Measurements from ENCODE around the gene DCUN1D4.

The DCUN1D4 gene

GRCh38 chr4:51862199-51862598 lies 19.2 kb downstream of the DCUN1D4 start:
- no peak overlapping the region for H3K27ac ChIP-seq
- no peak overlapping the region for H3K4me3 ChIP-seq
- H3K9me3 ChIP-seq (replicated peaks in 1 of 11): peaks cover 0 to 8% (median 6%) of the 10 kb centered on the region in 11 experiments; a peak in 11 of 22 replicates
- H3K4me2 ChIP-seq: no peak overlapping the region
- H3K36me3 ChIP-seq: peaks cover 49 to 76% (median 59%) of the 10 kb centered on the region in 11 experiments
- no peaks in the 10 kb centered on the region for H3K27me3 ChIP-seq
- no peak overlapping the region for H3K9ac ChIP-seq
- H3K4me1 ChIP-seq: peaks cover 0 to 35% (median 2%) of the 10 kb centered on the region in 10 experiments; a peak in 8 of 20 replicates
- H4K20me1 ChIP-seq: peaks cover 16 to 62% (median 48%) of the 10 kb centered on the region in 11 experiments; a peak in 20 of 22 replicates
- no peak for TF ChIP-seq Cebpa-rat (IDR thresholded peaks at IDR 0.05)

- H3K4me1 ChIP-seq: peaks cover 0 to 30% (median 2%) of the 10 kb centered on the region in 10 experiments; a peak in 8 of 20 replicates
- peaks cover 49 to 76% (median 62%) of the 10 kb centered on the region in 11 experiments for H3K36me3 ChIP-seq
- no peak overlapping the region for H3K9ac ChIP-seq
- H3K9me3 ChIP-seq (replicated peaks in 1 of 11): peaks cover 0 to 12% (median 7%) of the 10 kb centered on the region in 11 experiments; a peak in 11 of 22 replicates
- no peak overlapping the region for H3K27ac ChIP-seq
- peaks cover 16 to 57% (median 44%) of the 10 kb centered on the region in 11 experiments; a peak in 20 of 22 replicates for H4K20me1 ChIP-seq
- TF ChIP-seq Cebpa-rat (IDR thresholded peaks at IDR 0.05): no peak
- no peak overlapping the region for H3K4me2 ChIP-seq
- no peak overlapping the region for H3K4me3 ChIP-seq
- H3K27me3 ChIP-seq: no peaks in the 10 kb centered on the region
Observed at GRCh38 chr4:51862781-51863180, 19.8 kb downstream of the DCUN1D4 start.

DNA sequence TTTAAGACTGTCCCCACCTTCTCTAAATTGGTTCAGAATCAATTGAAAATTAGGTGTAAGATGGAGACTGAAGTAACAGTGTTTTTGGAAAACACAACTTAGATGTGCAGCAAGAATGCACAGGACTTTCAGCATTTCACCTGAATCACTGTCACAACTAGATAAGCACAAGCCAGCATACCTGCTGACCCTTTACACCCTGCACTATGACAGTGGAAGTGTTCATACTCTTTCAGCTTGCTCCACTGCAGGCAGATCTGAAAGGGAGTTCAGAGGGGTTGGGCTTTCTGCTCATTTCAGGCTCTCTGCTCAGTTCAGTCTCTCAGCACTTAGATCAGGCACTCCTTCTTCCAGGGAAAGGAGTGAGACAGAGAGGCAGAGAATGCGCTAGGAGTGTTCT lies 22.8 kb downstream of the DCUN1D4 start:
- no peak for TF ChIP-seq Cebpa-rat (IDR thresholded peaks at IDR 0.05)
- peaks cover 5 to 33% (median 20%) of the 10 kb centered on the region in 11 experiments; a peak in 20 of 22 replicates for H4K20me1 ChIP-seq
- H3K4me1 ChIP-seq: 0 out of 20 replicates have a peak, but pooled peaks cover 0 to under 1% (median 0%) of the 10 kb centered on the region in 10 experiments
- H3K4me3 ChIP-seq: no peak overlapping the region
- no peak overlapping the region for H3K9ac ChIP-seq
- peaks cover 0 to 12% (median 7%) of the 10 kb centered on the region in 11 experiments; a peak in 11 of 22 replicates for H3K9me3 ChIP-seq (replicated peaks in 1 of 11)
- H3K36me3 ChIP-seq: peaks cover 59 to 88% (median 66%) of the 10 kb centered on the region in 11 experiments
- no peaks in the 10 kb centered on the region for H3K27me3 ChIP-seq
- no peak overlapping the region for H3K27ac ChIP-seq
- no peak overlapping the region for H3K4me2 ChIP-seq

DNA sequence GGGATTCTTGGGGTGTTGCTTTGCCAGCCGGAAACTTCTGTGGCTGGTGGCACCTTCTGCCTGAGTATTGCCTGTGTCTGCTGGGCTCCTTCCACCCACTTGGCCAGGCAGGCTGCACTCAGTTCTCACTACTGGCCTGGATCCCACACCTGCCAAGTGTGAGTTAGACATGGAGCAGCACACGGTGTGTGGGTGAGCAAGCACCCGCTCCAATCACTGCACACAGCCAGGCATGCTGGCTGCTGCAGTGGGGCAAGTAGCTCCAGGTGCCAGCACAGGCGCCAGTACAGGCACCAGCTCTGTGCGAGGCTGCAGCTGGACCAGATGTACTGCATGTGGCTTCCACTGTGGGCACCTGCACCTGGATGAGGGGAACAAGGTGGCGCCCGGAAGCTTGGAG lies 23.9 kb downstream of the DCUN1D4 start:
- Histone ChIP-seq H3K9ac (no peak overlapping the region), H3K36me3 (peaks cover 69 to 96% (median 71%) of the 10 kb centered on the region in 11 experiments), H3K27ac (no peak overlapping the region), H4K20me1 (peaks cover 4 to 21% (median 9%) of the 10 kb centered on the region in 11 experiments; a peak in 18 of 22 replicates), H3K9me3 (replicated peaks in 1 of 11) (peaks cover 0 to 12% (median 7%) of the 10 kb centered on the region in 11 experiments; a peak in 11 of 22 replicates), H3K4me2 (no peak overlapping the region), H3K4me3 (no peak overlapping the region), H3K27me3 (no peaks in the 10 kb centered on the region), H3K4me1 (no peaks in the 10 kb centered on the region)
- TF ChIP-seq Cebpa-rat (IDR thresholded peaks at IDR 0.05): no peak

- Histone ChIP-seq H3K27me3 (no peaks in the 10 kb centered on the region), H3K9me3 (replicated peaks in 1 of 11) (peaks cover 0 to 12% (median 7%) of the 10 kb centered on the region in 11 experiments; a peak in 11 of 22 replicates), H3K36me3 (peaks cover 77 to 96% (median 81%) of the 10 kb centered on the region in 11 experiments), H3K9ac (no peak overlapping the region), H3K4me3 (no peak overlapping the region), H3K4me1 (no peaks in the 10 kb centered on the region), H3K27ac (no peak overlapping the region), H4K20me1 (peaks cover 0 to 17% (median 0%) of the 10 kb centered on the region in 11 experiments; a peak in 5 of 22 replicates), H3K4me2 (no peak overlapping the region)
- no peak for TF ChIP-seq Cebpa-rat (IDR thresholded peaks at IDR 0.05)
Observed at GRCh38 chr4:51867689-51868448, 24.9 kb downstream of the DCUN1D4 start.

- Histone ChIP-seq H3K9ac (no peak overlapping the region), H3K4me3 (no peak overlapping the region), H3K4me1 (no peaks in the 10 kb centered on the region), H3K27ac (no peak overlapping the region), H3K4me2 (no peak overlapping the region), H3K9me3 (replicated peaks in 1 of 11) (peaks cover 0 to 12% (median 7%) of the 10 kb centered on the region in 11 experiments; a peak in 11 of 22 replicates), H4K20me1 (peaks cover 0 to 17% (median 0%) of the 10 kb centered on the region in 11 experiments; a peak in 4 of 22 replicates), H3K27me3 (no peaks in the 10 kb centered on the region), H3K36me3 (peaks cover 79 to 96% (median 85%) of the 10 kb centered on the region in 11 experiments)
- TF ChIP-seq Cebpa-rat (IDR thresholded peaks at IDR 0.05): no peak
Observed at GRCh38 chr4:51868449-51868847, 25.5 kb downstream of the DCUN1D4 start.

DNA sequence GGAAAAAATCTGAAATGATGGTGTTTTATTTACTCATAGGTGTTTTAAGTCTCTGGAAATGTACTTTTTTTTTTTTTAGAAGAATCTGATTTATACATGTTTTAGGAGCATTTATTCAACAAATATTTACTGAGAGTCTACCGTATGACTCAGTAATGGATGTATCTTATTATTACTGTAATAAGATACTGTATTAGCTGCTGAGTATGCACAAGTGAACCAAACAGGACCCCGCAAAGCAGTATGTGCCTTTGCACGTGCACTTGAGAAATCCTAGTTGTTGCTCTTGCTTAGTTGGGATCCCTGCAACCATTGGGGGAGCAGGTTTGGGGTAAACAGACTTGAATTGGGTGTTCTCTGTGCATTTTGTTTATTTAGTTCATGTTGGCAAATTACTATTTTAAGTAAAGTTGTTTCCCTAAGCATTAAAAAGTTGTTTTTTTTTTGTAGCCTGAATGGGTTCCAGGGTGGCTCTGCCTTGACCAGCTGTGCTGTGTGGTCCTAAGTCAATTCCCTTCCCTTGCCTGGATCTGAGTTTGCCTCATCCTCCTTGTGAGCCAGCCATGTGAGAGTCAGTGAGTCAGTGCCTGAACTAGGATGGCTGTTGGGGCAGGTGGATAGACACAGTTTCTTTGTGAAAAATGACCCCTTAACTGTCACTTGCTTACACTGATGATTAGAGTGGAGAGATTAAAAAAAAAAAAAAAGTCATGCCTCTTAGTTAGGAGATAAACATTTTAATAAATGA lies 27.7 kb downstream of the DCUN1D4 start:
- Histone ChIP-seq H3K4me3 (no peak overlapping the region), H3K4me1 (no peaks in the 10 kb centered on the region), H4K20me1 (peaks cover 0 to 17% (median 0%) of the 10 kb centered on the region in 11 experiments; a peak in 3 of 22 replicates), H3K4me2 (no peak overlapping the region), H3K27ac (no peak overlapping the region), H3K9me3 (replicated peaks in 1 of 11) (peaks cover 0 to 15% (median 9%) of the 10 kb centered on the region in 11 experiments; a peak in 15 of 22 replicates), H3K9ac (no peak overlapping the region), H3K36me3 (peaks cover 79 to 96% (median 85%) of the 10 kb centered on the region in 11 experiments), H3K27me3 (no peaks in the 10 kb centered on the region)
- TF ChIP-seq Cebpa-rat (IDR thresholded peaks at IDR 0.05): no peak

DNA sequence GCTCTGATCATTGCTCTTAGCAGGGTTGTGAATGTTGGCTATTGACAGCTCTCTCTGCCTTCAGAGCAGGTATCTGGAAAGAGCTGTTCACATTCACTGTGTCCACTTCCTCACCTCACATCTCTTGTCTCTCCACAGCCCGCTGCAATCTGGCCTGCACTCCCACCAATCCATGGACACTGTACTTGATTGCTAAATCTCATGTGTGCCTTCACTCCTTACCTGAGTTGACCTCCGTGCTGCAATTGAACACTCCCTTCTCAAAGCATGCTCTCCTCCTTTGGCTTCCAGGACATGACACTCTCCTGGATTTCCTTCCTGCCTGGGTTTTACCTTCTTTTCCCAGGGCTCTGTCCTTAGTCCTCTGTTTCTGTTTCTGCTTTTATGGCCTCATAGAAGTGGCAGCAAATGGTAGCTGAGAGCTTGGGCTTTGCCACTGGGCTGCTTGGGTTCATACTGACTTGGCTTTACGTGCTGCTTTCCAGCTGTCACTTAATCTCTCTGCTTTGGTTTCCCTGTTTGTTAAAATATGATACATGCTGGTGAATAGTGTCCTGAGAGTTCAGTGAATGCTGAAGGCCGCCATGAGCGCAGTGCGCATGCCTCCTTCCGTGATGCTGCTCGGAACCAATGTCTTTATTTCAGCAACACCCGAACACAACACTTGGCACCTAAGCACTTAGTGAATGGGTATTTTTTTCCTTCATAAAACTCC lies 29.5 kb downstream of the DCUN1D4 start:
- no peak overlapping the region for H3K9ac ChIP-seq
- H3K36me3 ChIP-seq: peaks cover 76 to 95% (median 79%) of the 10 kb centered on the region in 11 experiments
- no peaks in the 10 kb centered on the region for H3K27me3 ChIP-seq
- TF ChIP-seq Cebpa-rat (IDR thresholded peaks at IDR 0.05): no peak
- H3K4me1 ChIP-seq: no peaks in the 10 kb centered on the region
- H3K9me3 ChIP-seq (replicated peaks in 1 of 11): peaks cover 0 to 10% (median 6%) of the 10 kb centered on the region in 11 experiments; a peak in 11 of 22 replicates
- H4K20me1 ChIP-seq: peaks cover 0 to 17% (median 0%) of the 10 kb centered on the region in 11 experiments; a peak in 3 of 22 replicates
- no peak overlapping the region for H3K27ac ChIP-seq
- H3K4me3 ChIP-seq: no peak overlapping the region
- H3K4me2 ChIP-seq: no peak overlapping the region

Data from BLaER1 treated with 17β-estradiol and CSF1 and Interleukin-3, amounts not matched to agents 10 nM and 100 nM (cell line).